Measurements from ENCODE around the gene INSRR.

INSRR gene

DNA sequence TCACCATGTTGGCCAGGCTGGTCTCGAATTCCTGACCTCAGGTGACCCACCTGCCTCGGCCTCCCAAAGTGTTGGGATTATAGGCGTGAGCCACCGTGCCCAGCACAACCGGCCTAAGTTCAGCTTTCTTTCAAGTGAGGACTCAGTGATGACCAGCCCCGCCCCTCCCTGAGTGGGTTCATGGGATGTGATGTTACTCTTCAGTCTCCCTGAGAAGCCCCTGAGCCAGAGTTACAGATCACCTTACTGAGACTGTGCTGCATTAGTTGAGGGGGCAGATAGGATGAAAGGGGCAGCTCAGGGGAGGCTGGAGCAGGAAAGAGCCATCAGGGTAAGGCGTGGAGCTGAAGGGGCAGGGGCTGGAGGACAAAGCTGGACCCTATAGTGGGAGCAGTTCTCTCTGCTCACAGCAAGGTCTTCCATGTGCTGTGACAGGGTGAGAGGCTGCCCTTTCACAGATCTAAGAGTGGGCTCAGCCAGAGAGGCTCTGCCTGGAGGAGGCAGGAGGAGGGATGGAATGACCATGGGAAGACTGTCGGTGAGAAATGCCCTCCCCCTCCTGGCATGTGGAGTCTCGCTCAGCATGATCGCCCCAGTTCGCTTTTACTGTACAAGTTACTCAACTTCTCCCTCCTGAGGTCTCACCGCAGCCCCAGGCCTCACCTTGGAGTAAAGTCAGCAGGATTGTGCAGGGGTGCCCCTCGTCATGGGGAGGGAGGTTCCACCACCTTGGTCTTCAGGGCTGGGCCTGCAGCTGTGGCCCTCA is 55.6 kb downstream of the INSRR start:
- no peak for DNase-seq

DNA sequence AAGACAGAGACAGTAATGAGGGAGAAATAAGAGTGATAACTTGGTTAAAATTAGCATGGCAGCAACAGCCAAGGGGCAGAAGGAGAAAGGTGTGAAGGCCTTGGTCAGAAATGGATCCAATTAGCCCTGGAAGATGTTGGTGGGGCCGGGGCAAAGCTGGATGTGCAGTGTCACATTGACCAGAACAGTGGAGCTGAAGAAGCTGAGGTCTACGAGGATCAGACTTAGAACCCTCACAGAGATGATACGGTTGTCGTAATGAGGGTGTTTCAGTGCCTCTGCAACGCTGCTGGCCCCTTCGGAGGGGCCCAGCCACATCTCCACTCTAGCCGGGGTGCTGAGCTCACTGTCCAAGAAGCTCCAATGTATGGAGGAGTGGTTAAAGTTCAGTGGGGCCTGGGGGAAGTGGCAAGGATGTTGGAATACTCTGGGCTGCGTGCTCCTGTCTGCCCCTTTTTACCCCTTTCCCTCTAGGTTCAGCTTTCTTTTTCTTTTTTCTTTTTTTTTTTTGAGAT is 56.4 kb downstream of the INSRR start:
- DNase-seq = no peak

DNA sequence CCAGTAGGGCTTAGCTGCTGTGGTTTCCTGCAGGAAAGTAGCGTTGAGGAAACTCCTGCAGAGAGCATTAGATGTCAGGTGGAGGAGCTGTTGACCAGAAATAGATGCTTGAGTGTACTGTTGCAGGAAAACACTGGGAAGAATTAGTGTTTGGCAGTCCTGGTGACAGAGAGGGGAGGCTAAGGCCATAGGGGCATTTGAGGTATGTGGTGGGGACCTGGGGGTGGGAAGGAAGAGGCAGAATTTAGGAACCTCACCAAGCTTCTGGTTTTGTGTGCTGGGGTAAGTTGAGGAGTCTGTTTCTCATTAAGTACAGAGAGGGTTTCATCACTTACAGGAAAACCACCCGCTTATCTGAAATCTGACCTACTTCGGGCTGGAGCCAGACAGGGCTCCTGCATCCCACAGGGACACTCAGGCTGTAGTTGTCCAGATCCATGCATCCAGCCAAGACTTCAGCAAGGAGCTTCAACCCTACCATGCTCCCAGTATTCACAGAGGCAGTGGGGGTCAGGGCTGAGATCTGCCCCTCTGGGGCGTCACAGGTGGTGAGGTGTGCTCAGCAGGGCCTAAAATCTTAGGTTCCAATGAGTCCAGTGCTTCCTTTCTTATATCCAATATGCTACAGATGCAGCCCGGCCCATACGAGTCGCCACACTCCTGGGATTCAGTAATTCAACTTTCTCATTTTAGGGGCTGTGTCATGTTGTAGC is 57.4 kb downstream of the INSRR start:
- DNase-seq = no peak

DNA sequence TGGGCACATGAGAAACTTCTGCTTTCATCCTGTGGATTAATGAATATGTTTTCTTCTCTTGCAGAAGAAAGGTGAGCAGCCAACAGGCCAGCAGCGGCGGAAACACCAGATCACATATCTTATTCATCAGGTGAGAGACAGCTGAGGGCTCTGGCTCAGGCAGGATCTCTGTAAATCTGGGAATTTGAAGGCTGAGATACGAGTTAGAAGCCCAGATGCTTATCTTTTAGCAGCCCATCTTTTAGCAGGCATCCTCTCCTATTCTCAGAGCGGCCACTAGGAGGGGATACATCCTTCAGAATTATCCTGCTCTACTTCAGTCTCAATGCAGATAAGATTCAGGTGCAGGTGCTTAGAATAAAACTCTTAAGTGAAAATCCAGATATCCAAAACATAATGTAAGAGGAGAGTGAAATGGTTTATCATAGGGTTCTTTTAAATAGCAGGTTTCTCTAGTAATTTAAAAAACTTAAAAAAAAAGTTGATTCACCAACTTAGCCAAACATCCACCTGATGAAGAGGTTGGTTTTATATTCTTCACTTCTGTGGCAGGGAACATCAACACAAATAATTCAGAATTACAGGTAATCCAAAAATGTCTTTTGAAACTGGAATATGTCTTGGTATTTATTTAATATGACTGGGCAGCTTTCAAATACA is 61.6 kb downstream of the INSRR start:
- DNase-seq = peak; percentile 32

DNA sequence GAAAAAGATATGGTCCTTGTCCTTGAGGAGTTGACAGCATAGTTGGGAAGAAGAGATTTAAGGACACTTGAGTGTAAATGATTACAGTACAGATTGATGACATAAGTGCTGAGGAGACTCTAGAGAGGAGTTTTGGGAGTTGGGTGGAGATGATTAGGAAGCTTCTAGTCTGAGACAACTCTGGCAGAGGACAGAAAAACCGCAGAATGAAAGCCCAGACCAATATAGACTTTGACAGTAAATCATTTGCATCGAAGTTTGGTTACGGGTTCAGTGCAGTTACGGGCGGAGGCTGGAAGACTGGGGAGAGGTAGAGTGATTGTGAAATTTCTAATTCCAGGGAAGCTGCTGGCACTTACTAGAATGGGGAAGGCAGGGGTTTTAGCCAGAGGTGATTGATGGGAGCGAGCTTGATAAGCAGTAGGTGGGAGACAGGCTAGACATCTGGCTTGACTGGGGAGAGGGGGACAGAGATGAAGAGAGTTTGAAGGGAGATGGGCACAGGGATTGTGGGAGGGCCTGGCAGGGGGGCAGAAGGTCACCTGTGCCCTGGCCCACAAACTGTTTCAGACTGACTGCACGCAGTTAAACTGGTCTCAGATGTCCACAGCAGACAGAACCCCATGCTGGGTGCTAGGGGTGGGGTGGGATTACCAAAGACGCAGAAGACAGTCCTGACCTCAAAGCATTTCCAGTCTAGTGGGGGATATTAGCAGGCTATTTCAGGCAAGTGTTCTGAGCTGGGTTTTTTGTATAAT is 62.4 kb downstream of the INSRR start:
- no peak for DNase-seq

DNA sequence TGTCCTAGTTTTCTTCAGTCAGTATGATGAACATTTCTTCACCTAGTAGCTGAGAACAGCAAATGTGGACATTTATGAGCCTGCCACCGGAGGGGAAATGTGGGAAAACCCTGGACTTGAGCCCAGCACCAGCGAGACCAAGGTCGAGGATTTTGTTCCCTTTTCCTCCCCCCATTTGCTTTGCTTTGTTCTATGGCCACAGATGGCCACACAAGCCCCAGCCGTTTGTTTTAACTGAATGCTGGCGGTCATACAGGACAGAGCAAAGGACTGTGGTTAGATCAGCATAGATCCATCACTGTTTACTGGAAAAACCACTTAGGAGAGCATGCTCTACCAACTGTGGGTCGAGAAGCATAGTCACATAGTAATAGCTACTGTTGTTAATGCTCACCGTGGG is 63.1 kb downstream of the INSRR start:
- no peak for DNase-seq

DNA sequence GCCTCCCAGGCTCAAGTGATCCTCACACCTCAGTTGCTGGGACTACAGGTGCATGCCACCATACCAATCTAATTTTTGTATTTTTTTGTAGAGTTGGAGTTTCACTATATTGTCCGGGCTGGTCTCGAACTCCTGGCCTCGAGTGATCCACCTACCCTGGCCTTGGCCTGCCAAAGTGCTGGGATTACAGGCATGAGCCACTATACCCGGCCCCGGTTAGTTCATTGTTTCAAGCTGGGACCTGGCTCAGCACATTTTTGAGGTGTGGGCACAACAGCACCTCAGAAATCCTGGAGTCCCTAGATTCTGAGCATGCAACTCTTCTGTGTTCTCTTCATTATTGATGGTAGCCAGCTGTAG is 63.6 kb downstream of the INSRR start:
- DNase-seq = no peak

DNA sequence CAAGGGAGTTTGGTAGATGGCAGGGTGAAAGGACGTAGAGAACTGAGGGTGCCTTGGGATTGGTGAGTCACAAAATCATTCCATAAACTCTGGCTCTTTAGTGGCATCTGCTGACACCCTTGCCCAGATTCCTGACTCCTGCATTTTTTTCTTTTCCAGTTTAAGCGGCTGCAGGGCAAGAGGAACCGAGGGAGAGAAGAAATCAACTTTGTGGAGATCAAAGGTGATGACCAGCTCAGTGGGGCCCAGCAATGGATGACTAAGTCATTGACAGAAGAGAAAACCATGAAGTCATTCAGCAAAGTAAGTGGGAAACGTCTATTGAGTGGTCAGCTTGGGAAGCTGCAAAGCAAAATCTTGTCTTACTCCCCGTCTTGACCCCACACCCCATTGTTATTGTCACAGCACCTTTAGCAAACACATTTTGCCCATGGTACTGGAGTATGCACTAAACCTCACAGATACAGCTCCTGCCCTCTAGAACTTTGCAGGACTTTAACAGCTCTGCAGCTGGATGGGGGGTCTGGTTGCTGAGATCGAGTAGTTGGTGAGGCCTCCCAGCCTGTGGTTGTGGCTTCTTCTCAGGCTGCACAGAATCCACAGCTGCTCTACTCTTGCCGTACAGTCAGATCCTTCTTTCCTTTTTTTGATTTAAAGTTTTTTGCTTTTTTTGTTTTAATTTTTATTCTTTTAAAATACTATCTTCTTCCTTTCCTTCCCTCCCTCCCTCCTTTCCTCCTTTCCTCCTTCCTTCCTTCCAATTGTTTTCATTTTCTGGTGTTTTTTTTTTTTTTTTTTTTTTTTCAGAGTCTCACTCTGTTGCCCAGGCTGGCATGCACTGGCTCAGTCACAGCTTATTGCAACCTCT is 64.2 kb downstream of the INSRR start:
- no peak for DNase-seq

Measured in DMS79 (cell line).